HEK293 (cell line): ENCODE measurements around the gene NPIPB2.

Source experiments
- CTCF ChIA-PET: fragments of 350-600 bp; formaldehyde crosslinking; extraction: SDS; loops from one replicate; lab custom pipeline; 2021; ENCODE audit warnings: antibody characterized with exemption; lab: Yijun Ruan, JAX
- POLR2A ChIA-PET: fragments of 300-600 bp; formaldehyde crosslinking; extraction: SDS; loops from one replicate; lab custom pipeline; 2020; ENCODE audit warnings: antibody characterized with exemption, inconsistent platforms; lab: Yijun Ruan, JAX
- H3K27ac ChIP-seq: fragments of 200-500 bp; sonication (Bioruptor generic); 2 replicates; pipeline ENCODE4 v1.5.1; 2014; ENCODE audit warnings: low read depth, low read length, control low read depth, inconsistent platforms; ENCODE audit errors: extremely low read depth
- H3K36me3 ChIP-seq, 2 experiments: fragments of 200-500 bp in 1 of 2; sonication (Bioruptor generic) in 1 of 2; 1 replicate in 1 of 2; 2 replicates in 1 of 2; pipeline ENCODE4 v1.5.1; 2014 to 2017; ENCODE audit warnings: inconsistent platforms in 2 of 2, low read length in 2 of 2; ENCODE audit not compliant: control insufficient read depth in 2 of 2, insufficient read depth in 1 of 2
- H3K4me1 ChIP-seq: fragments of 200-500 bp; sonication (Bioruptor generic); 2 replicates; pipeline ENCODE4 v1.5.1; 2014; ENCODE audit warnings: mild to moderate bottlenecking, low read length, inconsistent platforms; ENCODE audit not compliant: control insufficient read depth, insufficient read depth
- H3K4me3 ChIP-seq: 2 replicates; pipeline ENCODE4 v1.5.1; 2011; ENCODE audit warnings: low read depth, mild to moderate bottlenecking, control low read depth, low read length, moderate library complexity
- H3K9me3 ChIP-seq: fragments of 200-500 bp; sonication (Bioruptor generic); 2 replicates; pipeline ENCODE4 v1.5.1; 2014; ENCODE audit warnings: low read depth, low read length, inconsistent platforms; ENCODE audit not compliant: control insufficient read depth, insufficient read depth
- BCL11A ChIP-seq: fragments of 450-650 bp; formaldehyde crosslinking; IDR thresholded peaks from 2 replicates; pipeline ENCODE4 v1.5.1; 2016; ENCODE audit warnings: low read depth, missing biosample characterization, missing genetic modification characterization
- GFI1B ChIP-seq: fragments of 450-650 bp; formaldehyde crosslinking; IDR thresholded peaks from 2 replicates; pipeline ENCODE4 v1.5.1; 2016; ENCODE audit warnings: missing biosample characterization, missing genetic modification characterization
- KLF1 ChIP-seq: fragments of 450-650 bp; formaldehyde crosslinking; IDR thresholded peaks from 2 replicates; pipeline ENCODE4 v1.5.1; 2016; ENCODE audit warnings: missing biosample characterization, missing genetic modification characterization
- PRDM1 ChIP-seq: fragments of 450-650 bp; formaldehyde crosslinking; IDR thresholded peaks from 2 replicates; pipeline ENCODE4; 2016; ENCODE audit warnings: missing biosample characterization, missing genetic modification characterization
- ZBTB17 ChIP-seq: fragments of 450-650 bp; formaldehyde crosslinking; IDR thresholded peaks from 2 replicates; pipeline ENCODE4 v1.5.1; 2016; ENCODE audit warnings: missing biosample characterization, missing genetic modification characterization
- ZBTB21 ChIP-seq: fragments of 450-650 bp; formaldehyde crosslinking; IDR thresholded peaks from 2 replicates; pipeline ENCODE4 v1.5.1; 2017; ENCODE audit warnings: missing biosample characterization, missing genetic modification characterization
- ZFHX2 ChIP-seq: fragments of 450-650 bp; formaldehyde crosslinking; conservative IDR thresholded peaks from 2 replicates; pipeline ENCODE4 v1.5.1; 2016; ENCODE audit warnings: missing biosample characterization, missing genetic modification characterization
- ZNF10 ChIP-seq: fragments of 450-650 bp; formaldehyde crosslinking; IDR thresholded peaks from 2 replicates; pipeline ENCODE4 v1.5.1; 2017; ENCODE audit warnings: missing biosample characterization, missing genetic modification characterization
- ZNF221 ChIP-seq: fragments of 450-650 bp; formaldehyde crosslinking; IDR thresholded peaks from 2 replicates; pipeline ENCODE4 v1.5.1; 2017; ENCODE audit warnings: missing biosample characterization, missing genetic modification characterization, borderline replicate concordance
- ZNF350 ChIP-seq: fragments of 450-650 bp; formaldehyde crosslinking; IDR thresholded peaks from 2 replicates; pipeline ENCODE4 v1.5.0; 2017; ENCODE audit warnings: missing biosample characterization, mild to moderate bottlenecking, missing genetic modification characterization
- ZNF555 ChIP-seq: fragments of 450-650 bp; formaldehyde crosslinking; conservative IDR thresholded peaks from 2 replicates; pipeline ENCODE4 v1.5.1; 2017; ENCODE audit warnings: missing biosample characterization, mild to moderate bottlenecking, missing genetic modification characterization, inconsistent platforms
- ZNF561 ChIP-seq: fragments of 450-650 bp; IDR thresholded peaks from 2 replicates; pipeline ENCODE4 v1.5.1; 2018; ENCODE audit warnings: missing biosample characterization, missing genetic modification characterization, borderline replicate concordance
- ZNF600 ChIP-seq: fragments of 450-650 bp; formaldehyde crosslinking; IDR thresholded peaks from 2 replicates; pipeline ENCODE4 v1.5.1; 2016; ENCODE audit warnings: missing biosample characterization, missing genetic modification characterization
- ZNF629 ChIP-seq: fragments of 450-650 bp; formaldehyde crosslinking; IDR thresholded peaks from 2 replicates; pipeline ENCODE4 v1.5.1; 2017; ENCODE audit warnings: missing biosample characterization, missing genetic modification characterization
- ZNF777 ChIP-seq: fragments of 450-650 bp; formaldehyde crosslinking; IDR thresholded peaks from 2 replicates; pipeline ENCODE4 v1.5.1; 2017; ENCODE audit warnings: missing biosample characterization, missing genetic modification characterization, borderline replicate concordance
- ZNF791 ChIP-seq: fragments of 450-650 bp; formaldehyde crosslinking; IDR thresholded peaks from 2 replicates; pipeline ENCODE4 v1.5.1; 2016; ENCODE audit warnings: missing biosample characterization, missing genetic modification characterization
- ZNF837 ChIP-seq: fragments of 450-650 bp; formaldehyde crosslinking; IDR thresholded peaks from 2 replicates; pipeline ENCODE4 v1.5.1; 2016; ENCODE audit warnings: missing biosample characterization, missing genetic modification characterization
- TF ChIP-seq, protein P1 (sequence below): fragments of 450-650 bp; formaldehyde crosslinking; IDR thresholded peaks from 2 replicates; pipeline ENCODE4 v1.5.1; 2016; ENCODE audit warnings: missing biosample characterization, missing genetic modification characterization
- TF ChIP-seq, protein P2 (sequence below): fragments of 450-650 bp; formaldehyde crosslinking; IDR thresholded peaks from 2 replicates; pipeline ENCODE4 v1.5.1; 2016; ENCODE audit warnings: missing biosample characterization, missing genetic modification characterization
- TF ChIP-seq, protein P3 (sequence below): fragments of 450-650 bp; formaldehyde crosslinking; IDR thresholded peaks from 2 replicates; pipeline ENCODE4 v1.5.1; 2016; ENCODE audit warnings: missing biosample characterization, missing genetic modification characterization
- TF ChIP-seq, protein P4 (sequence below): fragments of 450-650 bp; formaldehyde crosslinking; IDR thresholded peaks from 2 replicates; pipeline ENCODE4 v1.5.1; 2016; ENCODE audit warnings: missing biosample characterization, missing genetic modification characterization
- TF ChIP-seq, protein P5 (sequence below): fragments of 450-650 bp; formaldehyde crosslinking; IDR thresholded peaks from 2 replicates; pipeline ENCODE4 v1.5.1; 2016; ENCODE audit warnings: missing biosample characterization, missing genetic modification characterization
- TF ChIP-seq, protein P6 (sequence below): fragments of 450-650 bp; formaldehyde crosslinking; IDR thresholded peaks from 2 replicates; pipeline ENCODE4 v1.5.1; 2016; ENCODE audit warnings: missing biosample characterization, missing genetic modification characterization

NPIPB2 gene

DNA sequence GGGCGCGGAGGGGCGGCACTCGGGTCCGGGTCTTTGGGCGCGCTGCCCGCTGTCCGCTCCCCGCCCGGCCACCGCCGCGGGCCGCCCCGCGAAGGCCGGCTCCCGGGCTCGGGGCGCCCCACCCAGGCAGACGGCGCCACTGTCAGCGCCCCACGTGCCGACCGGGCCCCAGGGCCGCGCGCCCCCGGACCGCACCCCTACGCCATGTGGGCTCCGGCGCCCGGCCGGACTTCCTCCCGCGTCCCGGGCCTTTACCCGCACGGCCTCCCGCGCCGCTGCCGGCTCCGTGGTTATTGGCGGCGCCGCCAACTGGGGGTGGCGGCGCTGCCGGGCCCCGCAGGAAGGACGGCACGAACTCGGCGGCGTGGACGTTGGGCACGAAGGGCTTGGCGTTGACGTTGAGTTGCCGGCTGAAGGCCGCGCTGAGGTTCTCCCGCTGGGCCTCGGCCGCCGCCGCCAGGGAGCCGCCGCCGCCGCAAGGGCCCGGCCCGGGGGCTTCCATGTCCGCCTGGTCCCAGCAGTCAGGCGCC is 26.7 kb downstream of the NPIPB2 start:
- POLR2A ChIA-PET = interaction anchor here (0.6 to 2.0 kb wide), 10 partner anchors 8 to 173 kb away, joined by 3 to 9 read pairs (median 4); partner anchors contain the start of genes RSL1D1, SNX29 and TXNDC11
- CTCF ChIA-PET = interaction anchor here (0.7 kb wide), 2 partner anchors 31 to 112 kb away, joined by 3 to 4 read pairs; no protein-coding TSS in a partner anchor

DNA sequence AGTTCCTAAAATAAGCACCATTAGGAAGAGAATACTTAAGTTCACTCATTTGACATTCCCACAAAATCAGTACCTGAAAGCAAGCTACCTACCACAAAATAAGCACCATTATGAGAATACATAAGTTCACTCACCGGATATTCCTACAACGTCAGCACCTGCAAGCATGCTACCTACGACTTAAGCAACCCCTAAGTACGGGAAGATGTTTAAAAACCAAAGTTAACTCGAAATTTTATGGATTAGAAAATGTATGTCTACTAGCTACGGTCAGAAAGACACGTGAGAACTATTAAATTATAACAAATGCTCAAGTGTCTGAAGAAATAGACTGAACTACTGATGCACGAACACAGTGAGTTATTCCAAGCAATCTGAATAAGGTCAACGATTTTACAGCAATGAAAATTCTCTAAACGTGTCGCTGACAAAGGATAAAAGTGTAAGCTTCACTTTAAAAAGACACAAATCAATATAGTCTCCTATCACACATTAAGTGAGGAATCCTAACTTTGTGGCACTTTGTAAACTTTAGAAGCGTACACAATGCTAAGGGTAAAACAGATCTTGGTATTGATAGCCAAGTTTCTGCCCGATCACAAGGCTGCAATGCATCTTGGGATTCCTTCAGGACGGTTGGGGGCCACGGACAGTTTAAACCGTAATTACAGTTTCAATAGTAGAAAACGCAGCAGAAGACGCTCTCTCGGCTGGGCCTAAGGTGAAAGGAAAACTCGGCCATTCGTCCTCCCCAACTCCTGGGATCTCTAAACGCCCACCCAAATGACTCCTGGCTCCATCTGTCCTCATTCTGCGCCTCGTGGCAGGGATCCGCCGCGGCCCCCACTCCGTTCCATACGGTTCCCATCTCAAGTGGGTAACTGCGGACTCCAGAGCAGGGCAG is 27.4 kb downstream of the NPIPB2 start:
- H3K27ac ChIP-seq = peak overlapping the region; percentile 72
- TF ChIP-seq ZNF350 = no peak
- TF ChIP-seq ZFHX2 (tag by site-specific recombination) = peak; percentile 54
- TF ChIP-seq, protein P1, sequence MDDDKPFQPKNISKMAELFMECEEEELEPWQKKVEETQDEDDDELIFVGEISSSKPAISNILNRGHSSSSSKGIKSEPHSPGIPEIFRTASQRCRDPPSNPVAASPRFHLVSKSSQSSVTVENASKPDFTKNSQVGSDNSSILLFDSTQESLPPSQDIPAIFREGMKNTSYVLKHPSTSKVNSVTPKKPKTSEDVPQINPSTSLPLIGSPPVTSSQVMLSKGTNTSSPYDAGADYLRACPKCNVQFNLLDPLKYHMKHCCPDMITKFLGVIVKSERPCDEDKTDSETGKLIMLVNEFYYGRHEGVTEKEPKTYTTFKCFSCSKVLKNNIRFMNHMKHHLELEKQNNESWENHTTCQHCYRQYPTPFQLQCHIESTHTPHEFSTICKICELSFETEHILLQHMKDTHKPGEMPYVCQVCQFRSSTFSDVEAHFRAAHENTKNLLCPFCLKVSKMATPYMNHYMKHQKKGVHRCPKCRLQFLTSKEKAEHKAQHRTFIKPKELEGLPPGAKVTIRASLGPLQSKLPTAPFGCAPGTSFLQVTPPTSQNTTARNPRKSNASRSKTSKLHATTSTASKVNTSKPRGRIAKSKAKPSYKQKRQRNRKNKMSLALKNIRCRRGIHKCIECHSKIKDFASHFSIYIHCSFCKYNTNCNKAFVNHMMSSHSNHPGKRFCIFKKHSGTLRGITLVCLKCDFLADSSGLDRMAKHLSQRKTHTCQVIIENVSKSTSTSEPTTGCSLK = no peak
- no peak for TF ChIP-seq GFI1B (tag by site-specific recombination)
- TF ChIP-seq, protein P2, sequence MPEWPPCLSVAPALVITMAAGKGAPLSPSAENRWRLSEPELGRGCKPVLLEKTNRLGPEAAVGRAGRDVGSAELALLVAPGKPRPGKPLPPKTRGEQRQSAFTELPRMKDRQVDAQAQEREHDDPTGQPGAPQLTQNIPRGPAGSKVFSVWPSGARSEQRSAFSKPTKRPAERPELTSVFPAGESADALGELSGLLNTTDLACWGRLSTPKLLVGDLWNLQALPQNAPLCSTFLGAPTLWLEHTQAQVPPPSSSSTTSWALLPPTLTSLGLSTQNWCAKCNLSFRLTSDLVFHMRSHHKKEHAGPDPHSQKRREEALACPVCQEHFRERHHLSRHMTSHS = no peak
- TF ChIP-seq ZNF791 (tag by site-specific recombination) = no peak
- TF ChIP-seq, protein P3, sequence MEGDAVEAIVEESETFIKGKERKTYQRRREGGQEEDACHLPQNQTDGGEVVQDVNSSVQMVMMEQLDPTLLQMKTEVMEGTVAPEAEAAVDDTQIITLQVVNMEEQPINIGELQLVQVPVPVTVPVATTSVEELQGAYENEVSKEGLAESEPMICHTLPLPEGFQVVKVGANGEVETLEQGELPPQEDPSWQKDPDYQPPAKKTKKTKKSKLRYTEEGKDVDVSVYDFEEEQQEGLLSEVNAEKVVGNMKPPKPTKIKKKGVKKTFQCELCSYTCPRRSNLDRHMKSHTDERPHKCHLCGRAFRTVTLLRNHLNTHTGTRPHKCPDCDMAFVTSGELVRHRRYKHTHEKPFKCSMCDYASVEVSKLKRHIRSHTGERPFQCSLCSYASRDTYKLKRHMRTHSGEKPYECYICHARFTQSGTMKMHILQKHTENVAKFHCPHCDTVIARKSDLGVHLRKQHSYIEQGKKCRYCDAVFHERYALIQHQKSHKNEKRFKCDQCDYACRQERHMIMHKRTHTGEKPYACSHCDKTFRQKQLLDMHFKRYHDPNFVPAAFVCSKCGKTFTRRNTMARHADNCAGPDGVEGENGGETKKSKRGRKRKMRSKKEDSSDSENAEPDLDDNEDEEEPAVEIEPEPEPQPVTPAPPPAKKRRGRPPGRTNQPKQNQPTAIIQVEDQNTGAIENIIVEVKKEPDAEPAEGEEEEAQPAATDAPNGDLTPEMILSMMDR (tag by site-specific recombination) = no peak
- peak; percentile 74 for TF ChIP-seq PRDM1 (tag by site-specific recombination)
- TF ChIP-seq ZNF777 (tag by site-specific recombination) = no peak
- no peak for TF ChIP-seq ZNF221
- no peak for TF ChIP-seq ZBTB21 (tag by site-specific recombination)
- peak; percentile 54; the same call in 1 of the 2 replicates for TF ChIP-seq ZNF561 (tag by site-specific recombination)
- peak; percentile 18; the same call in 1 of the 2 replicates for TF ChIP-seq ZNF600 (tag by site-specific recombination)
- no peak for TF ChIP-seq BCL11A (tag by site-specific recombination)
- no peak for TF ChIP-seq ZNF10 (tag by site-specific recombination)
- peak; percentile 75 for TF ChIP-seq ZBTB17 (tag by site-specific recombination)
- no peak for TF ChIP-seq ZNF629
- TF ChIP-seq, protein P4, sequence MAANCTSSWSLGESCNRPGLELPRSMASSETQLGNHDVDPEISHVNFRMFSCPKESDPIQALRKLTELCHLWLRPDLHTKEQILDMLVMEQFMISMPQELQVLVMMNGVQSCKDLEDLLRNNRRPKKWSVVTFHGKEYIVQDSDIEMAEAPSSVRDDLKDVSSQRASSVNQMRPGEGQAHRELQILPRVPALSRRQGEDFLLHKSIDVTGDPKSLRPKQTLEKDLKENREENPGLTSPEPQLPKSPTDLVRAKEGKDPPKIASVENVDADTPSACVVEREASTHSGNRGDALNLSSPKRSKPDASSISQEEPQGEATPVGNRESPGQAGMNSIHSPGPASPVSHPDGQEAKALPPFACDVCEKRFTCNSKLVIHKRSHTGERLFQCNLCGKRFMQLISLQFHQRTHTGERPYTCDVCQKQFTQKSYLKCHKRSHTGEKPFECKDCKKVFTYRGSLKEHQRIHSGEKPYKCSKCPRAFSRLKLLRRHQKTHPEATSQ (tag by site-specific recombination) = no peak
- no peak for TF ChIP-seq ZNF837 (tag by site-specific recombination)
- TF ChIP-seq KLF1 (tag by site-specific recombination) = peak; percentile 15; the same call in 1 of the 2 replicates
- no peak for TF ChIP-seq ZNF555 (tag by site-specific recombination)

More for the DNA sequence above, 26.7 kb downstream of the NPIPB2 start:
- peak overlapping the region; percentile 72 for H3K27ac ChIP-seq
- TF ChIP-seq, protein P5, sequence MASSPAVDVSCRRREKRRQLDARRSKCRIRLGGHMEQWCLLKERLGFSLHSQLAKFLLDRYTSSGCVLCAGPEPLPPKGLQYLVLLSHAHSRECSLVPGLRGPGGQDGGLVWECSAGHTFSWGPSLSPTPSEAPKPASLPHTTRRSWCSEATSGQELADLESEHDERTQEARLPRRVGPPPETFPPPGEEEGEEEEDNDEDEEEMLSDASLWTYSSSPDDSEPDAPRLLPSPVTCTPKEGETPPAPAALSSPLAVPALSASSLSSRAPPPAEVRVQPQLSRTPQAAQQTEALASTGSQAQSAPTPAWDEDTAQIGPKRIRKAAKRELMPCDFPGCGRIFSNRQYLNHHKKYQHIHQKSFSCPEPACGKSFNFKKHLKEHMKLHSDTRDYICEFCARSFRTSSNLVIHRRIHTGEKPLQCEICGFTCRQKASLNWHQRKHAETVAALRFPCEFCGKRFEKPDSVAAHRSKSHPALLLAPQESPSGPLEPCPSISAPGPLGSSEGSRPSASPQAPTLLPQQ (tag by site-specific recombination) = 0 out of 2 replicates have a peak, but pooled peaks have one; percentile 5
- TF ChIP-seq, protein P6, sequence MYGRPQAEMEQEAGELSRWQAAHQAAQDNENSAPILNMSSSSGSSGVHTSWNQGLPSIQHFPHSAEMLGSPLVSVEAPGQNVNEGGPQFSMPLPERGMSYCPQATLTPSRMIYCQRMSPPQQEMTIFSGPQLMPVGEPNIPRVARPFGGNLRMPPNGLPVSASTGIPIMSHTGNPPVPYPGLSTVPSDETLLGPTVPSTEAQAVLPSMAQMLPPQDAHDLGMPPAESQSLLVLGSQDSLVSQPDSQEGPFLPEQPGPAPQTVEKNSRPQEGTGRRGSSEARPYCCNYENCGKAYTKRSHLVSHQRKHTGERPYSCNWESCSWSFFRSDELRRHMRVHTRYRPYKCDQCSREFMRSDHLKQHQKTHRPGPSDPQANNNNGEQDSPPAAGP (tag by site-specific recombination) = no peak
- no peaks in the 10 kb centered on the region for H3K9me3 ChIP-seq
- H3K4me1 ChIP-seq = peaks cover 13% of the 10 kb centered on the region
- H3K36me3 ChIP-seq = peaks cover 5 to 13% of the 10 kb centered on the region in 2 experiments; a peak in 2 of 3 replicates
- peak overlapping the region; percentile 86 for H3K4me3 ChIP-seq

More for the DNA sequence above, 27.4 kb downstream of the NPIPB2 start:
- H3K4me1 ChIP-seq = peaks cover 19% of the 10 kb centered on the region
- POLR2A ChIA-PET = interaction anchor here (2.0 kb wide), 1 partner anchor 62 kb away, joined by 9 read pairs; the partner anchor contains the start of gene SNX29
- peak overlapping the region; percentile 86 for H3K4me3 ChIP-seq
- H3K36me3 ChIP-seq = peaks cover 5 to 13% of the 10 kb centered on the region in 2 experiments; a peak in 2 of 3 replicates
- CTCF ChIA-PET = interaction anchor here (0.5 kb wide), 1 partner anchor 1548 kb away, joined by 3 read pairs; no protein-coding TSS in a partner anchor
- no peaks in the 10 kb centered on the region for H3K9me3 ChIP-seq
